HepG2 (cell line): ENCODE results near the gene ABHD15. TPM values are rescaled to one million over a fixed set of nuclear protein-coding genes. Genes with fewer than 3 reads are reported as not detected.

Experiments used
- AGO1 ChIP-seq: fragments of 200-400 bp; formaldehyde crosslinking; IDR thresholded peaks from 2 replicates; pipeline ENCODE4 v1.6.1; 2017; ENCODE audit warnings: mild to moderate bottlenecking, low read depth, low read length, moderate library complexity; ENCODE audit not compliant: poor library complexity, severe bottlenecking
- HES4 ChIP-seq: sonication (generic); formaldehyde crosslinking; IDR thresholded peaks from 2 replicates; pipeline ENCODE4 v1.9.0; 2021; ENCODE audit warnings: mild to moderate bottlenecking, missing genetic modification reagents, borderline replicate concordance
- HOXA7 ChIP-seq: sonication (generic); formaldehyde crosslinking; IDR thresholded peaks from 2 replicates; pipeline ENCODE4 v1.8.1; 2022; ENCODE audit warnings: mild to moderate bottlenecking, missing genetic modification reagents, moderate library complexity
- NAIF1 ChIP-seq: sonication (generic); formaldehyde crosslinking; IDR thresholded peaks from 2 replicates; pipeline ENCODE4 v1.5.0; 2020; ENCODE audit warnings: mild to moderate bottlenecking, missing genetic modification reagents, borderline replicate concordance
- RFX3 ChIP-seq: IDR thresholded peaks from 2 replicates; pipeline ENCODE4 v1.6.1; 2016; ENCODE audit warnings: missing biosample characterization, missing genetic modification reagents
- ZFAT ChIP-seq: sonication (generic); formaldehyde crosslinking; conservative IDR thresholded peaks from 2 replicates; pipeline ENCODE4 v1.8.1; 2023; ENCODE audit warnings: missing genetic modification reagents, inconsistent platforms
- ZNF432 ChIP-seq: sonication (generic); formaldehyde crosslinking; IDR thresholded peaks from 2 replicates; pipeline ENCODE4 v1.5.0; 2020; ENCODE audit warnings: missing genetic modification reagents, mild to moderate bottlenecking, borderline replicate concordance
- ZNF446 ChIP-seq: sonication (generic); formaldehyde crosslinking; IDR thresholded peaks from 2 replicates; pipeline ENCODE4 v1.5.0; 2020; ENCODE audit warnings: mild to moderate bottlenecking, missing genetic modification reagents
- ZNF547 ChIP-seq: sonication (generic); formaldehyde crosslinking; IDR thresholded peaks from 2 replicates; pipeline ENCODE4 v1.5.1; 2020; ENCODE audit warnings: mild to moderate bottlenecking, missing genetic modification reagents
- ZNF788 ChIP-seq: sonication (generic); formaldehyde crosslinking; IDR thresholded peaks from 2 replicates; pipeline ENCODE4 v1.5.0; 2020; ENCODE audit warnings: mild to moderate bottlenecking, missing genetic modification reagents, borderline replicate concordance
- polyA plus RNA-seq, 8 experiments: library from polyadenylated mRNA; depleted of rRNA in 3 of 8; stranded (reverse) in 7 of 8; unstranded in 1 of 8; fragments of >200 nt; fragmentation: Illumina TruSeq in 4 of 8; extraction: Trizol in 4 of 8; gene quantifications; 2 replicates each; pipeline versions ENCODE4 v1.2.1 to v1.2.3, GENCODE V29; 2011 to 2016; ENCODE audit warnings: low read depth in 4 of 8, missing spikeins in 1 of 8, mixed read lengths in 1 of 8; ENCODE audit not compliant: insufficient read depth in 1 of 8
- total RNA-seq, 5 experiments: library from RNA; depleted of rRNA; stranded (reverse); fragments of >200 nt; fragmentation: Illumina TruSeq; extraction: Trizol; gene quantifications; 2 replicates each; pipeline ENCODE4 v1.2.3, GENCODE V29; 2016; ENCODE audit warnings: low read depth in 1 of 5
- TF ChIP-seq, protein P1 (sequence below): sonication (generic); formaldehyde crosslinking; IDR thresholded peaks from 2 replicates; pipeline ENCODE4 v1.5.0; 2020; ENCODE audit warnings: mild to moderate bottlenecking, missing genetic modification reagents, borderline replicate concordance
- TF ChIP-seq, protein P2 (sequence below): IDR thresholded peaks from 2 replicates; pipeline ENCODE4 v1.6.1; 2016
- TF ChIP-seq, protein P3 (sequence below): sonication (generic); formaldehyde crosslinking; IDR thresholded peaks from 2 replicates; pipeline ENCODE4 v1.5.0; 2020; ENCODE audit warnings: mild to moderate bottlenecking, missing genetic modification reagents

ABHD15 gene
- total and polyA plus RNA-seq, 2 of the 13 experiments (the other 11 are each of a cell fraction or from before 2014, with no cell fraction given), result 2.4 to 7.7 TPM

DNA sequence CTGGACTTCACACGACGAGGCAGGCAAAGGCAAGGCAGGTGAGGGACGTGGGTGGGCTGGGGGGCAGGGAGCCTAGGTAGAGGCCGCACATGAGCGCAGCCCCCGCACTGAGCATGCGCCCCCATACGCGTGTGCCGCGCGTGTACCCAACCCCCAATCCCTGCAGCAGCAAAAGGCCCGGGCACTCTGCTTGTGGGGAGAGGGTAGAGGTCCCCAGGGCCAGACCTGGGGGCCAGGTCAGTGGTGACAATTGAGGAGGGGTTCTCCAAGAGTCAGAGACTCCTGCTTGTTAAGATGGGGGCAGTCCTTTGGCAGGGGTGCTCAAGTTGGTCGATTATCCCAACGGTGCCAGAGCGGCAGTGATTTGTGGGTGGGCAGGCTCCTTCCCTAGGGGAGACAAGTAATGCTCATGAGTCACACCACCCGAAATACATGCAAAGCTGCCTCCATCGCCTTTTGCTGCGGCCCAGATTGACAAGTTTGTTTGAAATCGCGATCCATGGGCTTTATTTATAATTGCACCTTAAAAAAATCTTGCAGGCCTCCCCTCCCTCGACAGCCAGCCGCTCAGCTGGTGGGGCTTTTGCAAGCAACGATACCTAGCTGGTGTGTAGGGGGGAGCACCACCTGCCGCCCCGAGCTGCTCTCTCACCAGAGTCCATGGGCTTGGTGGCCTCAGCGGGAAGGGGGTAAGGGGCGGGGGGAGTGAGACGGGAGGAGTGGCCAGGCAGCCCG, 23.7 kb upstream of the ABHD15 start (continued):
- TF ChIP-seq HES4 (CRISPR knock-in tag) (peak; percentile 71; the same call in 1 of the 2 replicates), ZNF446 (0 out of 2 replicates have a peak, but pooled peaks have one; percentile 29), ZNF547 (CRISPR knock-in tag) (no peak), AGO1 (no peak), ZNF432 (no peak), ZFAT (no peak), RFX3 (CRISPR knock-in tag) (no peak), ZNF788 (CRISPR knock-in tag) (no peak), NAIF1 (CRISPR knock-in tag) (no peak), HOXA7 (CRISPR knock-in tag) (no peak)
- TF ChIP-seq, protein P1, sequence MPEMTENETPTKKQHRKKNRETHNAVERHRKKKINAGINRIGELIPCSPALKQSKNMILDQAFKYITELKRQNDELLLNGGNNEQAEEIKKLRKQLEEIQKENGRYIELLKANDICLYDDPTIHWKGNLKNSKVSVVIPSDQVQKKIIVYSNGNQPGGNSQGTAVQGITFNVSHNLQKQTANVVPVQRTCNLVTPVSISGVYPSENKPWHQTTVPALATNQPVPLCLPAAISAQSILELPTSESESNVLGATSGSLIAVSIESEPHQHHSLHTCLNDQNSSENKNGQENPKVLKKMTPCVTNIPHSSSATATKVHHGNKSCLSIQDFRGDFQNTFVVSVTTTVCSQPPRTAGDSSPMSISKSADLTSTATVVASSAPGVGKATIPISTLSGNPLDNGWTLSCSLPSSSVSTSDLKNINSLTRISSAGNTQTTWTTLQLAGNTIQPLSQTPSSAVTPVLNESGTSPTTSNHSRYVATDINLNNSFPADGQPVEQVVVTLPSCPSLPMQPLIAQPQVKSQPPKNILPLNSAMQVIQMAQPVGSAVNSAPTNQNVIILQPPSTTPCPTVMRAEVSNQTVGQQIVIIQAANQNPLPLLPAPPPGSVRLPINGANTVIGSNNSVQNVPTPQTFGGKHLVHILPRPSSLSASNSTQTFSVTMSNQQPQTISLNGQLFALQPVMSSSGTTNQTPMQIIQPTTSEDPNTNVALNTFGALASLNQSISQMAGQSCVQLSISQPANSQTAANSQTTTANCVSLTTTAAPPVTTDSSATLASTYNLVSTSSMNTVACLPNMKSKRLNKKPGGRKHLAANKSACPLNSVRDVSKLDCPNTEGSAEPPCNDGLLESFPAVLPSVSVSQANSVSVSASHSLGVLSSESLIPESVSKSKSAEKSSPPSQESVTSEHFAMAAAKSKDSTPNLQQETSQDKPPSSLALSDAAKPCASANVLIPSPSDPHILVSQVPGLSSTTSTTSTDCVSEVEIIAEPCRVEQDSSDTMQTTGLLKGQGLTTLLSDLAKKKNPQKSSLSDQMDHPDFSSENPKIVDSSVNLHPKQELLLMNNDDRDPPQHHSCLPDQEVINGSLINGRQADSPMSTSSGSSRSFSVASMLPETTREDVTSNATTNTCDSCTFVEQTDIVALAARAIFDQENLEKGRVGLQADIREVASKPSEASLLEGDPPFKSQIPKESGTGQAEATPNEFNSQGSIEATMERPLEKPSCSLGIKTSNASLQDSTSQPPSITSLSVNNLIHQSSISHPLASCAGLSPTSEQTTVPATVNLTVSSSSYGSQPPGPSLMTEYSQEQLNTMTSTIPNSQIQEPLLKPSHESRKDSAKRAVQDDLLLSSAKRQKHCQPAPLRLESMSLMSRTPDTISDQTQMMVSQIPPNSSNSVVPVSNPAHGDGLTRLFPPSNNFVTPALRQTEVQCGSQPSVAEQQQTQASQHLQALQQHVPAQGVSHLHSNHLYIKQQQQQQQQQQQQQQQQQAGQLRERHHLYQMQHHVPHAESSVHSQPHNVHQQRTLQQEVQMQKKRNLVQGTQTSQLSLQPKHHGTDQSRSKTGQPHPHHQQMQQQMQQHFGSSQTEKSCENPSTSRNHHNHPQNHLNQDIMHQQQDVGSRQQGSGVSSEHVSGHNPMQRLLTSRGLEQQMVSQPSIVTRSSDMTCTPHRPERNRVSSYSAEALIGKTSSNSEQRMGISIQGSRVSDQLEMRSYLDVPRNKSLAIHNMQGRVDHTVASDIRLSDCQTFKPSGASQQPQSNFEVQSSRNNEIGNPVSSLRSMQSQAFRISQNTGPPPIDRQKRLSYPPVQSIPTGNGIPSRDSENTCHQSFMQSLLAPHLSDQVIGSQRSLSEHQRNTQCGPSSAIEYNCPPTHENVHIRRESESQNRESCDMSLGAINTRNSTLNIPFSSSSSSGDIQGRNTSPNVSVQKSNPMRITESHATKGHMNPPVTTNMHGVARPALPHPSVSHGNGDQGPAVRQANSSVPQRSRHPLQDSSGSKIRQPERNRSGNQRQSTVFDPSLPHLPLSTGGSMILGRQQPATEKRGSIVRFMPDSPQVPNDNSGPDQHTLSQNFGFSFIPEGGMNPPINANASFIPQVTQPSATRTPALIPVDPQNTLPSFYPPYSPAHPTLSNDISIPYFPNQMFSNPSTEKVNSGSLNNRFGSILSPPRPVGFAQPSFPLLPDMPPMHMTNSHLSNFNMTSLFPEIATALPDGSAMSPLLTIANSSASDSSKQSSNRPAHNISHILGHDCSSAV, result no peak
- TF ChIP-seq, protein P2, sequence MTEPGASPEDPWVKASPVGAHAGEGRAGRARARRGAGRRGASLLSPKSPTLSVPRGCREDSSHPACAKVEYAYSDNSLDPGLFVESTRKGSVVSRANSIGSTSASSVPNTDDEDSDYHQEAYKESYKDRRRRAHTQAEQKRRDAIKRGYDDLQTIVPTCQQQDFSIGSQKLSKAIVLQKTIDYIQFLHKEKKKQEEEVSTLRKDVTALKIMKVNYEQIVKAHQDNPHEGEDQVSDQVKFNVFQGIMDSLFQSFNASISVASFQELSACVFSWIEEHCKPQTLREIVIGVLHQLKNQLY, result 0 out of 2 replicates have a peak, but pooled peaks have one; percentile 48
- TF ChIP-seq, protein P3, sequence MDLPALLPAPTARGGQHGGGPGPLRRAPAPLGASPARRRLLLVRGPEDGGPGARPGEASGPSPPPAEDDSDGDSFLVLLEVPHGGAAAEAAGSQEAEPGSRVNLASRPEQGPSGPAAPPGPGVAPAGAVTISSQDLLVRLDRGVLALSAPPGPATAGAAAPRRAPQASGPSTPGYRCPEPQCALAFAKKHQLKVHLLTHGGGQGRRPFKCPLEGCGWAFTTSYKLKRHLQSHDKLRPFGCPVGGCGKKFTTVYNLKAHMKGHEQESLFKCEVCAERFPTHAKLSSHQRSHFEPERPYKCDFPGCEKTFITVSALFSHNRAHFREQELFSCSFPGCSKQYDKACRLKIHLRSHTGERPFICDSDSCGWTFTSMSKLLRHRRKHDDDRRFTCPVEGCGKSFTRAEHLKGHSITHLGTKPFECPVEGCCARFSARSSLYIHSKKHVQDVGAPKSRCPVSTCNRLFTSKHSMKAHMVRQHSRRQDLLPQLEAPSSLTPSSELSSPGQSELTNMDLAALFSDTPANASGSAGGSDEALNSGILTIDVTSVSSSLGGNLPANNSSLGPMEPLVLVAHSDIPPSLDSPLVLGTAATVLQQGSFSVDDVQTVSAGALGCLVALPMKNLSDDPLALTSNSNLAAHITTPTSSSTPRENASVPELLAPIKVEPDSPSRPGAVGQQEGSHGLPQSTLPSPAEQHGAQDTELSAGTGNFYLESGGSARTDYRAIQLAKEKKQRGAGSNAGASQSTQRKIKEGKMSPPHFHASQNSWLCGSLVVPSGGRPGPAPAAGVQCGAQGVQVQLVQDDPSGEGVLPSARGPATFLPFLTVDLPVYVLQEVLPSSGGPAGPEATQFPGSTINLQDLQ (CRISPR knock-in tag), result no peak
